Measurements from ENCODE around the gene KCTD12. TPM values are rescaled to one million over a fixed set of nuclear protein-coding genes. Genes with fewer than 3 reads are reported as not detected.
A peak's percentile ranks its signal among the peaks of the same experiment; 100 is the strongest.

Gene KCTD12
- total RNA-seq, 4 donors from 2014 or later: 112 to 169 (median 148) TPM

- peaks cover 0 to 19% (median 14%) of the 10 kb centered on the region in 4 donors for H3K4me1 ChIP-seq
- H3K9me3 ChIP-seq: no peaks in the 10 kb centered on the region
- H3K27me3 ChIP-seq: no peaks in the 10 kb centered on the region
- no peak overlapping the region for H3K27ac ChIP-seq (replicated peaks in 1 of 4)
- intact Hi-C loops (cut with DNase I): no loop called here
- 65% methylated on average over 3 of the region's 3 CpGs for WGBS
- TF ChIP-seq POLR2AphosphoS5 (IDR thresholded peaks at IDR 0.05) (no peak), POLR2A (IDR thresholded peaks at IDR 0.05; ENCODE audit: low read depth) (no peak), CTCF (IDR thresholded peaks at IDR 0.05) (no peak), EP300 (IDR thresholded peaks at IDR 0.05) (no peak)
- no peak for DNase-seq (ENCODE audit: extremely low spot score)
- no peaks in the 10 kb centered on the region for H3K36me3 ChIP-seq
- no peak overlapping the region for H3K4me3 ChIP-seq
These were observed 10.9 kb downstream of the KCTD12 start for GRCh38 chr13:76875271-76875815.

- DNase-seq (ENCODE audit: extremely low spot score): no peak
- H3K27me3 ChIP-seq: no peaks in the 10 kb centered on the region
- no peaks in the 10 kb centered on the region for H3K9me3 ChIP-seq
- H3K36me3 ChIP-seq: no peaks in the 10 kb centered on the region
- TF ChIP-seq EP300 (IDR thresholded peaks at IDR 0.05): no peak
- no peak for TF ChIP-seq CTCF (IDR thresholded peaks at IDR 0.05)
- TF ChIP-seq POLR2A (IDR thresholded peaks at IDR 0.05; ENCODE audit: low read depth): no peak
- H3K27ac ChIP-seq (replicated peaks in 1 of 4): peak overlapping the region in 1 of 4 donors; percentile 16
- intact Hi-C loops (cut with DNase I): no loop called here
- WGBS: 89% methylated on average over 2 of the region's 2 CpGs
- H3K4me3 ChIP-seq: no peak overlapping the region
- H3K4me1 ChIP-seq: peaks cover 0 to 10% (median 6%) of the 10 kb centered on the region in 4 donors
These were observed 11.7 kb downstream of the KCTD12 start for GRCh38 chr13:76874479-76874878.

DNA sequence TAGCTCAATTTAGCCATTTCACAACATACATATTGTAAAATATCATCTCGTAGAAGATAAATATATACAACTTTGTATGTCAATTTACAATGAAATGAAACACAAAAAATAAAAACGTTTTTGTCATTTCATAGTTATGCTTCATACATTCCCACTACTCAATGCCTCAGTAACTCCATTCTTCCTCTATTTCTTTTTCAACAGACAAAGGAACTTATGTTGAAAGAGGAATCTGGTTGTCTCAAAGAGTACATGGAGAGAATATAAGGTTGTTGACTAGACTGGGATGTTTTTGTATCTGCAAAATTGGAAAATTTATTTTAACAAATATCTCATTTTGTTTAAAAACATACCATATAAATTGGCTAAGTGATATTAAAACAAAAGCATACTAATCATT is 12.8 kb downstream of the KCTD12 start:
- H3K27ac ChIP-seq (replicated peaks in 1 of 4): no peak overlapping the region
- intact Hi-C loops (cut with DNase I): no loop called here

GRCh38 chr13:76872675-76873074 is 13.5 kb downstream of the KCTD12 start:
- WGBS: 70% methylated on average over 2 of the region's 2 CpGs
- DNase-seq (ENCODE audit: extremely low spot score): no peak
- Histone ChIP-seq H3K4me1 (no peaks in the 10 kb centered on the region), H3K9me3 (no peaks in the 10 kb centered on the region), H3K36me3 (no peaks in the 10 kb centered on the region), H3K27ac (replicated peaks in 1 of 4) (no peak overlapping the region), H3K4me3 (no peak overlapping the region), H3K27me3 (no peaks in the 10 kb centered on the region)
- intact Hi-C loops (cut with DNase I): no loop called here
- TF ChIP-seq EP300 (IDR thresholded peaks at IDR 0.05) (no peak), CTCF (IDR thresholded peaks at IDR 0.05) (no peak), POLR2AphosphoS5 (IDR thresholded peaks at IDR 0.05) (no peak), POLR2A (IDR thresholded peaks at IDR 0.05; ENCODE audit: low read depth) (no peak)

More for the DNA sequence above, 12.8 kb downstream of the KCTD12 start:
- no peak for DNase-seq (ENCODE audit: extremely low spot score)
- Histone ChIP-seq H3K36me3 (no peaks in the 10 kb centered on the region), H3K9me3 (no peaks in the 10 kb centered on the region), H3K27me3 (no peaks in the 10 kb centered on the region), H3K4me1 (peaks cover 0 to 4% (median 2%) of the 10 kb centered on the region in 4 donors), H3K4me3 (no peak overlapping the region)
- 74% methylated on average over 2 of the region's 2 CpGs for WGBS
- TF ChIP-seq POLR2A (IDR thresholded peaks at IDR 0.05; ENCODE audit: low read depth) (no peak), EP300 (IDR thresholded peaks at IDR 0.05) (no peak), CTCF (IDR thresholded peaks at IDR 0.05) (no peak), POLR2AphosphoS5 (IDR thresholded peaks at IDR 0.05) (no peak)

DNA sequence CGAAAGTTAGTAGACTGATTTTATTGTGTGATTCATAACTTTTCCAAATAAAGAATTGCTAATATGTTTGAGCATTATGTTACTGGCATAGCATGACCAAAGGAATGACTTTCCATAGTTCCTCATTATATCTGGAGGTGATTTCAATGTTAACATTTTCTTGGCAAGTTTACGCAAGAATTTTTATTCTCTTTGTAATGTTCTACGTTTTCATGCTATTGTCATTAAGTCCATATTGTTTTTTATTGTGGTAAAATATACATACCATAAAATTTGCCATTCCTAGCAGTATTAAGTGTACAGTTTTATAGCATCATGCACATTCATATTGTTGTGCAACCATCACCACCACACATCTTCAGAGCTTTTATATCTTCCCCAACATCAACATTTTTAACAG is 14.8 kb downstream of the KCTD12 start:
- intact Hi-C loops (cut with DNase I): no loop called here
- Histone ChIP-seq H3K4me3 (no peak overlapping the region), H3K4me1 (no peaks in the 10 kb centered on the region), H3K27me3 (no peaks in the 10 kb centered on the region), H3K27ac (replicated peaks in 1 of 4) (no peak overlapping the region), H3K9me3 (no peaks in the 10 kb centered on the region), H3K36me3 (no peaks in the 10 kb centered on the region)
- no peak for DNase-seq (ENCODE audit: extremely low spot score)
- WGBS: 88% methylated on average over 3 of the region's 3 CpGs
- no peak for TF ChIP-seq POLR2A (IDR thresholded peaks at IDR 0.05; ENCODE audit: low read depth)
- TF ChIP-seq CTCF (IDR thresholded peaks at IDR 0.05): no peak
- TF ChIP-seq POLR2AphosphoS5 (IDR thresholded peaks at IDR 0.05): no peak
- TF ChIP-seq EP300 (IDR thresholded peaks at IDR 0.05): no peak
